Neuronal stem cell (in vitro differentiated cells): ENCODE results near the gene PFKFB4.
"Not testable (repeated sequence)": the region's sequence is repeated elsewhere in the genome, so short reads cannot be mapped to it uniquely, and the experiment has no call there.

Experiments
- DNase-seq: peaks from one replicate; pipeline ENCODE4 v3.0.0-alpha.2; 2013; ENCODE audit warnings: low spot score
- H2AFZ ChIP-seq: one replicate; pipeline ENCODE4 v1.6.1; 2013; ENCODE audit warnings: mild to moderate bottlenecking, low read length, inconsistent platforms
- H2AK5ac ChIP-seq: 2 replicates; pipeline ENCODE4 v1.6.1; 2013; ENCODE audit warnings: low read depth, mild to moderate bottlenecking, inconsistent platforms, low read length, moderate library complexity, mixed read lengths
- H2BK120ac ChIP-seq: 2 replicates; pipeline ENCODE4 v1.6.1; 2013; ENCODE audit warnings: low read depth, mild to moderate bottlenecking, inconsistent platforms, low read length, moderate library complexity, mixed read lengths
- H2BK12ac ChIP-seq: one replicate; pipeline ENCODE4 v1.6.1; 2013; ENCODE audit warnings: low read length, inconsistent platforms
- H2BK15ac ChIP-seq: 2 replicates; pipeline ENCODE4 v1.6.1; 2013; ENCODE audit warnings: mild to moderate bottlenecking, low read length, inconsistent platforms, mixed read lengths
- H2BK5ac ChIP-seq: one replicate; pipeline ENCODE4 v1.6.1; 2013; ENCODE audit warnings: inconsistent platforms, mild to moderate bottlenecking, low read length, moderate library complexity
- H3K14ac ChIP-seq: one replicate; pipeline ENCODE4 v1.6.1; 2013; ENCODE audit warnings: low read length, inconsistent platforms
- H3K18ac ChIP-seq: 2 replicates; pipeline ENCODE4 v1.6.1; 2013; ENCODE audit warnings: low read length, inconsistent platforms
- H3K23ac ChIP-seq: 2 replicates; pipeline ENCODE4 v1.6.1; 2013; ENCODE audit warnings: low read depth, mild to moderate bottlenecking, mixed read lengths, low read length, inconsistent platforms; ENCODE audit not compliant: poor library complexity
- H3K27ac ChIP-seq: replicated peaks from 3 replicates; pipeline ENCODE4 v1.5.1; 2013; ENCODE audit warnings: low read length, inconsistent platforms
- H3K27me3 ChIP-seq, 3 experiments: 2 replicates each; pipeline ENCODE4 v1.6.1; 2013; ENCODE audit warnings: low read length in 3 of 3, mild to moderate bottlenecking in 2 of 3, inconsistent platforms in 1 of 3, low read depth in 1 of 3, mixed read lengths in 1 of 3, moderate library complexity in 1 of 3; ENCODE audit not compliant: control insufficient read depth in 3 of 3, insufficient read depth in 3 of 3
- H3K36me3 ChIP-seq, 2 donors: replicated peaks in 1 of 2; 2 replicates each; pipeline ENCODE4 v1.6.1; 2013; ENCODE audit warnings: low read length in 2 of 2; ENCODE audit not compliant: control insufficient read depth in 2 of 2, insufficient read depth in 2 of 2
- H3K4ac ChIP-seq: 2 replicates; pipeline ENCODE4 v1.6.1; 2013; ENCODE audit warnings: inconsistent platforms, mild to moderate bottlenecking, low read length, moderate library complexity
- H3K4me1 ChIP-seq, 2 donors: 1 replicate in 1 of 2; 2 replicates in 1 of 2; pipeline ENCODE4 v1.6.1; 2013; ENCODE audit warnings: low read length in 2 of 2, low read depth in 1 of 2; ENCODE audit not compliant: control insufficient read depth in 2 of 2, insufficient read depth in 1 of 2
- H3K4me2 ChIP-seq: one replicate; pipeline ENCODE4 v1.6.1; 2013; ENCODE audit warnings: mild to moderate bottlenecking, low read length, inconsistent platforms; ENCODE audit not compliant: insufficient read depth, poor library complexity, severe bottlenecking
- H3K4me3 ChIP-seq, 2 donors: 2 replicates each; pipeline ENCODE4 v1.5.1; 2013; ENCODE audit warnings: low read length in 2 of 2, mild to moderate bottlenecking in 2 of 2, inconsistent platforms in 1 of 2, moderate library complexity in 1 of 2
- H3K79me1 ChIP-seq: one replicate; pipeline ENCODE4 v1.6.1; 2013; ENCODE audit warnings: low read depth, mild to moderate bottlenecking, inconsistent platforms, low read length, moderate library complexity
- H3K9ac ChIP-seq: one replicate; pipeline ENCODE4 v1.6.1; 2013; ENCODE audit warnings: mild to moderate bottlenecking, low read depth, low read length, inconsistent platforms; ENCODE audit not compliant: poor library complexity
- H3K9me3 ChIP-seq, 2 donors: replicated peaks in 1 of 2; 2 replicates each; pipeline versions ENCODE3 to v1.6.1; 2013; ENCODE audit warnings: low read length in 2 of 2, mild to moderate bottlenecking in 2 of 2, inconsistent platforms in 1 of 2, low read depth in 1 of 2, mixed read lengths in 1 of 2, moderate library complexity in 1 of 2; ENCODE audit not compliant: control insufficient read depth in 2 of 2, insufficient read depth in 1 of 2
- H4K8ac ChIP-seq: one replicate; pipeline ENCODE4 v1.6.1; 2013; ENCODE audit warnings: low read depth, mild to moderate bottlenecking, inconsistent platforms, low read length, moderate library complexity
- H4K91ac ChIP-seq: one replicate; pipeline ENCODE4 v1.6.1; 2013; ENCODE audit warnings: low read length, low read depth, mild to moderate bottlenecking, inconsistent platforms; ENCODE audit not compliant: poor library complexity
- WGBS, 2 donors: extraction: QIAGEN DNeasy Blood & Tissue Kit; methylation state at CpG; one replicate each; pipeline ENCODE4 v1.1.7; 2013; ENCODE audit warnings: missing lambda C conversion rate in 2 of 2, mixed read lengths in 1 of 2; ENCODE audit not compliant: insufficient read length in 2 of 2, insufficient replicate concordance in 1 of 2; ENCODE audit errors: extremely low coverage in 2 of 2; 5-methylcytosine and 5-hydroxymethylcytosine counted together

Gene PFKFB4

DNA sequence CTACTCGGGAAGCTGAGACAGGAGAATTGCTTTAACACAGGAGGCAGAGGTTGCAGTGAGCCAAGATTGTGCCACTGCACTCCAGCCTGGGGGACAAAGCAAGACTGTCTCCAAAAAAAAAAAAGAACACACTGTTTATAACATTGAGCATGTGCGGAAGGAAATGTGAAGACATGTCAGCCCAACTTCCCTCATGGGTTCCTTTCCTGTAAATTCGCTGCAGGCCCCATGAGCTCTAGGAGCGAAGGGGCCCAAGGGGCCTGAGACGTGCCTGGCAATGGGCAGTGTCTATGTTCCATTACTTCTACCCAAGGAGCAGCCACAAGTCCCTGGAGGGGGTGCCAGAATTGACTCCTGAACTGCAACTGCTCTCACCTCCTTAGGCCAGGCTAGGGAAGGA lies 3.2 kb downstream of the PFKFB4 start:
- Histone ChIP-seq H3K9me3 (no peaks in the 10 kb centered on the region), H2BK5ac (no peak overlapping the region), H3K27me3 (no peaks in the 10 kb centered on the region), H3K9ac (no peak overlapping the region), H3K14ac (no peak overlapping the region), H2BK120ac (no peak overlapping the region), H4K91ac (no peak overlapping the region), H3K36me3 (peaks cover 3 to 7% of the 10 kb centered on the region in 2 donors), H3K4ac (no peak overlapping the region), H2BK15ac (no peak overlapping the region), H4K8ac (no peak overlapping the region), H3K18ac (no peak overlapping the region), H2AK5ac (no peak overlapping the region), H3K79me1 (peaks cover 4% of the 10 kb centered on the region), H3K4me2 (no peak overlapping the region), H3K4me3 (no peak overlapping the region), H3K4me1 (peaks cover 16 to 21% of the 10 kb centered on the region in 2 donors), H2AFZ (no peak overlapping the region), H3K23ac (no peak overlapping the region), H2BK12ac (no peak overlapping the region), H3K27ac (no peak overlapping the region)
- no peak for DNase-seq
- no CpG with 5 or more reads among the region's 5 CpGs for WGBS, 2 donors

DNA sequence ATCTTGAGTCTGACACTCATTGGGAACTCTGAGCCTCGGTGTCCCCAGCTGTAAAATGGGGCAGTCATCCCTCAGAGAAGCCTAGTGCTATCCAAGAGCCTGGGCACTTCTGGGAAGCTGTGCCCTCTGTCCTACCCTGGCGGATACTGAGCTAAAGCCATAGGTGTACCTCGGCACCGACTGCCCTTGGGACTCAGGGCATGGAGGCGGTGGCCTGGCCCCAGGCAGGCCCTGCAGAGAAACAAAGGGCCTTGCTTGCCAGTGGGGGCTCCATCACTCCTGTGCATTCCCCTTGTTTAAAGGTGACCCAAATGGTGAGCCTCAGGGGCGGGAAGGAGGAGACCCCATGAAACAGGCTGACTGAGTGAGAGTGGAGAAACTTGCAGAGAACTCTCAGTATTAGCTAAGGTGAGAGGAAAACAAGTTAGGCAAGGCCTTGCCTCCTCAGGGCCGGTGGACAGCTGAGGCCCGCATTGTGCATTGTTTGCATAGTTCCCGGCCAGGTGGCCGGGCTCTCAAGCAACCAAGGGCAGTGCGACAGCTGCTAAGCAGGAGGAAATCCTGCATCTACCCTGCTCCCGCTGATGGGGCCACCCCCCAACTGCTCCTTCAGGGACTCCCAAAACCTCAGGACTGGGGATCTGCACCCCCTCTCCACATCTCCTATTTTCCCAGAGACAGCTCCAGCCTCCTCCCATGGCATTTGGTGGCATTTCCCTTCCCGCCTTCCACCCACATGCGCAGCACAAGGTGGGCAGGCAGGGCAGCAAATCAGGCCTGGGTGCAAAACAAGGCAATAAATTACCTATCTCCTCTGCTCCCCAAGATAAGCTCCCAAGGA lies 4.3 kb downstream of the PFKFB4 start:
- Histone ChIP-seq H3K4me2 (no peak overlapping the region), H3K27me3 (no peaks in the 10 kb centered on the region), H2AK5ac (no peak overlapping the region), H3K4me3 (no peak overlapping the region), H3K18ac (no peak overlapping the region), H2BK15ac (no peak overlapping the region), H3K79me1 (peaks cover 4% of the 10 kb centered on the region), H3K9me3 (no peaks in the 10 kb centered on the region), H2AFZ (no peak overlapping the region), H4K91ac (no peak overlapping the region), H4K8ac (no peak overlapping the region), H3K23ac (no peak overlapping the region), H3K4me1 (peaks cover 13 to 14% of the 10 kb centered on the region in 2 donors), H3K4ac (no peak overlapping the region), H3K27ac (no peak overlapping the region), H3K14ac (no peak overlapping the region), H3K9ac (no peak overlapping the region), H2BK5ac (no peak overlapping the region), H3K36me3 (peaks cover 3 to 16% of the 10 kb centered on the region in 2 donors), H2BK120ac (no peak overlapping the region), H2BK12ac (no peak overlapping the region)
- no CpG with 5 or more reads among the region's 14 CpGs for WGBS, 2 donors
- no peak for DNase-seq

DNA sequence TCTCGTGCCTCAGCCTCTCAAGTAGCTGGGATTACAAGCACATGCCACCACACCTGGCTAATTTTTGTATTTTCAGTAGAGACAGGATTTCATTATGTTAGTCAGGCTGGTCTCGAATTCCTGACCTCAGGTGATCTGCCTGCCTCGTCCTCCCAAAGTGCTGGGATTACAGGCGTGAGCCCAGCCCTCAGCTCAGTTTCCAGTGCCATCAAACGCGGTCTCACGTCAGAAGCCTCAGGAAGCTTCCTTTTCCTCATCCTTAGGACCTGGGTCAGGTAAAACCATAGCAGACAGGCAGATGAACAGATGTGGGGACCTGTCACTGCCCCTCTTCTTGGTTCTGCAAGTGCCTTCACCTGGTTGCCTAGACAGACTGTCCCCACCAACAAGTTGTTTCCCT lies 5.0 kb downstream of the PFKFB4 start:
- H3K18ac ChIP-seq, H2AK5ac ChIP-seq, H2BK5ac ChIP-seq, H3K23ac ChIP-seq, H3K79me1 ChIP-seq, H3K9ac ChIP-seq, H3K4me2 ChIP-seq, H2BK12ac ChIP-seq, H3K27me3 ChIP-seq, H3K4me3 ChIP-seq, DNase-seq, H2BK120ac ChIP-seq, H3K14ac ChIP-seq, H3K4ac ChIP-seq, H3K27ac ChIP-seq, H4K8ac ChIP-seq, H4K91ac ChIP-seq, H2BK15ac ChIP-seq, H2AFZ ChIP-seq, H3K9me3 ChIP-seq: not testable (repeated sequence)
- H3K4me1 ChIP-seq: peaks cover 10 to 14% of the 10 kb centered on the region in 2 donors
- H3K36me3 ChIP-seq: peaks cover 7 to 23% of the 10 kb centered on the region in 2 donors
- WGBS, 2 donors: no CpG with 5 or more reads among the region's 7 CpGs

DNA sequence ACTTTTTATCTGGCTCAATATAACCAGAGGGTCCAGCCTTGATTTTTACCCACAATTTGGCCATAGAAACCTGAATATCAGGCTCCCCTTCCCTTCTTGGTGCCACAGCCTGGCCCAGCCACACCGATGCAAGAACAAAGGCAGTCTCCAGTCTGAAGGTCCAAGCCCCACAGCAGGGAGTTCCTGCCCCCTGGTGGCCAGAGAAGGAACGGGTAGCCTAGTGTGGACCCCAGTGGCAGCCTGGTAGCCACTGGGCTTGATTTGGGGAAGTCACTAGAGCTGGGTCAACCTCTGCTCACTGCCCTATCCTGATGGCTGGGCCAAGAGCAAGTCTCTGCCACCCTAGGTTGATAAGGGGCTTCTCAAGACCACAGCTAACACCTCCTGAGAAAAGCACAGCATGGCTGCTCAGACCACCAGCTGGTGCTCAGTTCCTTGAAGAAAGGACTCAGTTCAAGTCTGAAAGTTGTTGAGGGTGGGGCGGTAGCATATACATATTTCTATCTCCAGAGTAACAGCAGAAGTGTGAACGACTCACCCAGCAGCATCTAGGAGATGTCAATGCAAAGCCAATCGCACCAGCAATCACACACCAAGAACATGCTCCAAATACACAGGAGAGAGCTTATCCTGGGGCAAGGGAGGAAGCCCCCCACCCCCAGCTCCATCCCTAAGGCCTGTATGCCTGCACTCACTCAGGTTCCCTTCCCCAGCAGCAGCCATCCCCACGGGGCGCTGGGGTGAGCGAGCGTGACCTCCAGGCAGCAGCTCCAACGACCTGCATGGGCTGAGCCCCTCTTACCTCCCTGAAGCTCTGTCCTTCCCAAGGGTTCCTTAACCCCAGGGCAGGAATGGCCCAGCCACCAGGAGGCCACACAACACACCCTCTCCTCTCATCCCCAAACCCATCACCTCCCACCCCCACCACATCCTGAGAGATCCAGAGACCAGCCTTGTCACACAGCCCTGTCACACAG lies 7.6 kb downstream of the PFKFB4 start:
- Histone ChIP-seq H2BK15ac (no peak overlapping the region), H3K4me1 (peaks cover 0 to 2% of the 10 kb centered on the region in 2 donors)

More for the DNA sequence above, 7.6 kb downstream of the PFKFB4 start:
- Histone ChIP-seq H3K9ac (no peak overlapping the region), H2BK12ac (no peak overlapping the region), H3K23ac (no peak overlapping the region), H3K36me3 (peaks cover 12 to 34% of the 10 kb centered on the region in 2 donors), H4K8ac (no peak overlapping the region), H4K91ac (no peak overlapping the region), H2AFZ (peak overlapping the region; percentile 63), H3K27me3 (no peaks in the 10 kb centered on the region), H3K9me3 (no peaks in the 10 kb centered on the region), H3K14ac (no peak overlapping the region), H2BK120ac (no peak overlapping the region), H3K4me3 (no peak overlapping the region), H3K27ac (no peak overlapping the region), H3K18ac (no peak overlapping the region), H2AK5ac (peak overlapping the region; percentile 5), H3K79me1 (no peaks in the 10 kb centered on the region), H2BK5ac (no peak overlapping the region), H3K4ac (no peak overlapping the region), H3K4me2 (no peak overlapping the region)
- no CpG with 5 or more reads among the region's 10 CpGs for WGBS, 2 donors
- DNase-seq: peak; percentile 78
